ENCODE measurements around the gene CD1D.
"Not testable (repeated sequence)": the region's sequence is repeated elsewhere in the genome, so short reads cannot be mapped to it uniquely, and the experiment has no call there.

CD1D gene

DNA sequence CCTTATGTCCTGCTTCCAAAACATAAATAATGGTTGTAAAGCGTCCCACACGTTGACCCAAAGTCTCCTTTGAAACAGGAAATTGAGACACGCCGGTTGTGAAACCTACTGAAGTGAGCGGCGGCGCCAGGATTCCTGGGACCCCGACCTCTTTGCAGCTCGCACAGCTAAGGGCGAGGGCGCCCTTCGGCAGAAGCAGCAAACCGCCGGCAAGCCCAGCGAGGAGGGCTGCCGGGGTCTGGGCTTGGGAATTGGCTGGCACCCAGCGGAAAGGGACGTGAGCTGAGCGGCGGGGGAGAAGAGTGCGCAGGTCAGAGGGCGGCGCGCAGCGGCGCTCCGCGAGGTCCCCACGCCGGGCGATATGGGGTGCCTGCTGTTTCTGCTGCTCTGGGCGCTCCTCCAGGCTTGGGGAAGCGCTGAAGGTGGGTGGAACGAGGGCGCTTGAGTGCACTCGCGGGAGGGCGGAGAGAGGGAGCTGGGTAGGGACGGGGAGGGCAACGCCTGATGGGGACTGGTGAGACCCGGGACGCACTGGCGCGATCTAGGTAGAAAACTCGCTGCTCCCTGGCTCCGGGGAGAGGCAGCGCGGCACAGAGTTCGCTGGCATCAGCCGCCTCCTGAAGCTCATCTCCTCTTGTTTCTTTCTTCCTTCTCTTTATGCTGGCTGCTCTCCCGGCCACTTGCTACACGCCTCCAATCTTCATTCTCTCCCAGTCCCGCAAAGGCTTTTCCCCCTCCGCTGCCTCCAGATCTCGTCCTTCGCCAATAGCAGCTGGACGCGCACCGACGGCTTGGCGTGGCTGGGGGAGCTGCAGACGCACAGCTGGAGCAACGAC lies at the start of gene CD1D:
Gene CD1D (plus strand): TSS at position 155 of the 836 bp plus-strand sequence. CDS start 207 bp downstream, at position 362.
- DNase-seq, result peak; percentile 53 to 76

DNA sequence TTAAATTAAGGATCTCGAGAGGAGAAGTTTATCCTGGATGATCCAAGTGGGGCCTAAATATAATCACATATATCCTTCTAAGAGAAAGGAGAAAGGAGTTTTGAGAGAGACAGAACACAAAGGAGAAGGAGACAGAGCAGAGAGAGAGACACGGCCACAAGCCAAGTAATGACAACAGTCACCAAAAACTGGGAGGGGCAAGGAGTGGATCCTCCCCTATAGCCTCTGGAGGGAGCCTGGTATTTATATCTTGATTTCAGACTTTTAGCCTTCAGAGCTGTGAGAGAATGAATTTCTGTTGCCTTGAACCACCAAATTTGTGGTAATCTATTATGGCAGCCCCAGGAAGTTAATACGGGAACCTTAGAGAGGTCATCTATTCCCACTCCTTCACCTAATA lies 49.5 kb upstream of the CD1D start:
- DNase-seq, result no peak

- no peak for DNase-seq
Measured at GRCh38 chr1:158140764-158141192, 39.9 kb upstream of the CD1D start.

GRCh38 chr1:158145173-158145719 lies 35.4 kb upstream of the CD1D start:
- DNase-seq, result no peak

DNA sequence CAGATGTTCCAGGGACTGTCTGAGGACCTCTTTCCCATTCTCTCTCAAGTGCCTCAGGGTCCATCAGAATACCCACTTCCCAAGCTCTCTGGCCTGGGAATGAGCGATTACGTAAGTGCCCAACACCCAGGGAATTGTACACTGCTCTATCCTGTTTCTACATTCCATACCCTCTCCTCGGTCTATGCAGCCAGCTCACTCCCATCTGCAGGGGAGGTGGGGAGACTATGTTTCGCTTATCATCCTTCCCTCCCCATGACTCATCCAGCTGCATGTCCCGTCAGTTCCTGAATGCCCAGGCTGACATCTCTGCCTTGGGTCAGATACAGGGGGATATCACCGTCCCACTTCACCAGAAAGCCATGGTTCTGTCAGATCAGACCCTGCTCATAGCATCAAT lies 34.5 kb upstream of the CD1D start:
- DNase-seq, result no peak

DNA sequence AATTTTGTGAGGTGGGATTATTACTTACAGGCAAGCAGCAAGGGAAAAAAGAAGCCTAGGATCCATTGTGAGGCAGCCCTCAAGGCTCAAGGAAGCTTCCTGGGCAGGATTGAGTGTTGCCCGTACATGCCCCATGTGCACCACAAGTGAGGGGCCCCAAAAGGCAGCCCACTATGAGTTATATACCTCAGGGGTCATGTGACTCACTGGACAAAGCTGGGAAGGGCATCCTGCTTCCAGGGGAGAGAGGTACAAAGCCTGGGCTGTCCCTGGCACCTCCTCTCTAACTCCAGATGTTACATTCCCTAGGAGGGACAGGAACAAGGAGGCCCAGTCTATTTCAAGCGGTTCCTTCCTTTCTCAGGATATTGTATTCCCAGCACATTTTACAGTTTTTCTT lies 34.0 kb upstream of the CD1D start:
- no peak for DNase-seq

DNA sequence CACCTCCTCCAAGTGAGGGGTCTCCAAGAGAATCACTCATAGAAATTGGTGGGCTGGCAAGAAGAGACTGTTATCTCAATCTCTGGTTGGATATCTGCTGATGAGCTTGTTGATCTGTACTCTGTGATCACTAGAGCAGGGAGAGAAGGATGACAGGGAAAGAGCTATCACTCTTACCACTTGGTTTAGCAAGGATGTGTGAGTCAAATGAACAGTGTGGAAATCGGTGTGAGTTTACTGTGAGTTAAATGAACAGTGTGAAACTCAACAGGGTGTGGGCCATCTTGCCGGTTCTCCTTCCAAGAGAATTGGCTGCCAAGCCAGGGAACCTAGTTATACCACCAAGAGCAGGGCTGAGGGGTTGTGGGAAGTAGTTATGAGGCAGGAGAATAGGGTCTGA lies 33.3 kb upstream of the CD1D start:
- DNase-seq, result no peak

GRCh38 chr1:158147869-158148268 lies 32.8 kb upstream of the CD1D start:
- no peak for DNase-seq

GRCh38 chr1:158148468-158148867 lies 32.2 kb upstream of the CD1D start:
- DNase-seq, result peak; percentile 46 to 48

DNA sequence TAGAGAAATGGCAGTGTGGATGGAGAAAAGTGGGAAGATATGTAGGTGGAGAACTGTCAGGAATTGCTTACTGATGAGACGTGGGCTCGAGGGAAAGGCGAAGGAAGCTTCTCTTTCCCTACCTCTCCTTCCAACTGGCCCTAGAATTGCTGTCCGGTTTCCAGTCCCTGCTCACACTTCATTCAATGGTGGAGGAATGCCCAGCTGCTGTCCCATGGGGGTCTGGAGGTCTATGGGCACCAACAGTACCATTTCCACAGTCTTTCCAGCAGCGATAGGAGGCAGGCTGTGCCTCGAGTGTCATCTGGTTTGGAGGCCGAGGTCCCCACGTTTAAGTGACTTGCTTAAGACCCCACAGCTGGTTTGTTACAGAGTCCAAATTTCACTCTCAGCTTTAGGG lies 31.5 kb upstream of the CD1D start:
- no peak for DNase-seq

DNA sequence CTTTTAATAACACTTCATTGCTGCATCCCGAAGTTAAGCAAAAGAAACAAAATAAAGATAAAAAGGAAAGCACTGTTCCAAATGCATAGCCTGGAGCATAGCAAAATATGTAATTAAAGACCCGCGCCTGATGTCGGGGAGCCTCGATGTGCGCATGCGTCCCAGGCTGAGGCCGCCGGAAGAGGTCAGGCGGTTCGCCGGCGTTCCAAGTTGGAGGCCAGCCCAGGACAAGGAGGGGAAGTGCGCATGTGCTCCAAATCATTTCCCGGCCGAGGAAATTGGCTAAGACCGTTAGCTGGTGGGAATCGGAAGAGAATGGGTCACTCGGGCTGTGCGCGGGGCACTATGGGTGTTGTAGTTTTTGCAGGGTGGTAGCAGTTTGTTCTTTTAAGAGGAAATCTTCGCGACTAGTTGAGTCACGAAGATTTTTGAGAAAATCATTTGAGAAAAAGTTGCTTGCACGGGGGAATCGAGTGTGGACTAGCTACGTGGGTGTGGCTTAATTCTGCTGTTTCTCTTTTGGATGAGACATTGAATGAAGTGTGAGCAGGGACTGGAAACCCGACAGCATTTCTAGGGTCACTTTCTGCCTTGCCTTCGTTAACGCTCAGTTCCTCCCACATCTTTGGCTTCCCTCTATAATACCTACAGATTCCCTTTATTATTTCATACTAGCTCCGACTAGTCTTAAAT lies 31.0 kb upstream of the CD1D start:
- peak; percentile 72 to 78 for DNase-seq

- no peak for DNase-seq
Measured at GRCh38 chr1:158150523-158150922, 30.2 kb upstream of the CD1D start.

- no peak for DNase-seq
Measured at GRCh38 chr1:158153179-158153578, 27.5 kb upstream of the CD1D start.

DNA sequence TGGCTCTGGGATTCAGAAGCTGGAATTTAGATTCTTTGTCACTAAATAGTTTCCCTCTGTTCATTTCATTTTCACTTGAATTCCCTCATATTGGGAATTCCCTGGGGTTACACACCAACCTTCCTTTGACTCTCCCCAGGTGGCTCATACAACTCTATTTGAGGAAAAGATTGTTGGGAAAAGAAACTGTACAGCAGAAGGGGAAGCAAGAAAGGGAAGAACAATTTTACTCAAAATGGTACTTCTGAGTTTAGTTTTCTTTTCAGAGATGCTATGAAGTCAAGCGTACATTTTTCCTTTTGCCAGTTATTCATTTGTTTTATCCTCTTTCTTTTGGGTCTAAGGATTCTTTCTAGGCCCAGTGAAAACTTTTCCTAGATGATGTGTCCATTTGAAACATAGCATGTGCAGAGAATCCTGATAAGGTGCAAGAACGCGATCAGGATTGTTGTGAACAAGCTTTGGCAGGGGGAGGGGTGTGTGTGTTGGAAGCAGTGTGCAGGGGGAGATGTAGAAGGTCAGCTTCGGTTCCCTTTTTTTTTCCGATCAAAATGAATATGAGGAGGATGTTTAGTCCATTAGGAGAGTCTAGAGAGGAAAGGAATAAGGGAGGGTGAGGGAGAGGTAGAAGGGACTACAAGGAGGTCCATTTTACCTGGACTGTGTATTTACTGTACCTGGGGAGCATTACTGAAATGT lies 26.8 kb upstream of the CD1D start:
- DNase-seq, result no peak

DNA sequence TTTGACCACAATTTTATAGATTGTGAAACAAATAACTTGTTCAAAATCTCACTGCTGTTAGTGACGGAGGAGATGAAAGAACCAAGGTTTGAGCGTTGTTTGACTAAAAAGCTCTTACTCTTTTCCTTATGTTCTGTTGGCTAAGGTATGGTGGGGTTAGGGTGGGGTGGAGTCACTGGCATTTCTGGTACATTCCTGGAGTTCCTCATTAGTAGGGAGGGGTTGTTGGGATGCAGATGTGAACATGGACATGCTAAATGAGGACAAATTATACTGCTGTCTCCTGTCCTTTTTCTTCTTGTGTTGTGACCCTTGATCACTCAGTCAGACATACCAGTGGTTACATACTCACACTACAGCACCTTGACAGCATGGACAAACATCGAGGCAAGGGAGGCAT lies 26.2 kb upstream of the CD1D start:
- DNase-seq, result no peak

DNA sequence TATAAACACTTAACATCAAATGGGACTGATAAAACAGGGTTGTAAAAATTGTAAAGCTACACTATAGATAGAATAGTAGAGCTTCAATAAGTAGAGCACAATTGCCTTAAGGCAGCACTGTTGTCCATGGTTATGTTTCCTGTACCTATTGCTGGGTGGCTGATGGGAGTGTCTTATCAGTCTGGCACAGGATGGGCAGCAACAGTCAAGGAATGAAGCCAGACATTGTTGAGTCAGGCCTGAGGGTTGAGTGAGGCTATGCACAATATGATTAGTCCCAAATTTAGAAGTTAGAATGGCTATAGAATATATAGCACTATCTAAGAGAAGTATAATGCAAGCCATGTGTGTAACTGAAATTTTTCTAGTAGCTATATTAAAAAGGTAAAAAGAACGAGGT lies 25.0 kb upstream of the CD1D start:
- no peak for DNase-seq

DNA sequence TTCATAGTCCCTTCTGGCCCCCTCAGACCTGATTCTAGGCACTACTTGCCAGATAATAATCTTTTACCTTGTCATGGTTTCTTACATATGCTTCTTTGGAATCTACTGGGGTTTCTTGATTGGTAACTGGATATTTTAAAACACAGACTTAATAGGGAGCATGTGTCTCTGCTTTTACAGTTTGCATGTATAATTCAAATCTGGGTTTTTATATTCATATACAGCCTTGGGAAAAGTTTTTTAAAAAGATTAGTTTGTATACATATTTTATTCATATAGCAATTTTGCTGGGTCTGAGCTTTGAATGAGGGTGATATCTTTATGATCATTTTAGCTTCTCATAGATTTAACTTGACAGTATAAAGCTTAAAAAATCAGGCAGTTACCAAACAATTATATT lies 21.1 kb upstream of the CD1D start:
- no peak for DNase-seq

- no peak for DNase-seq
Measured at GRCh38 chr1:158161446-158161845, 19.2 kb upstream of the CD1D start.

- DNase-seq, result peak in 1 of 2 experiments; percentile 1
Measured at GRCh38 chr1:158163000-158163947, 17.4 kb upstream of the CD1D start.

DNA sequence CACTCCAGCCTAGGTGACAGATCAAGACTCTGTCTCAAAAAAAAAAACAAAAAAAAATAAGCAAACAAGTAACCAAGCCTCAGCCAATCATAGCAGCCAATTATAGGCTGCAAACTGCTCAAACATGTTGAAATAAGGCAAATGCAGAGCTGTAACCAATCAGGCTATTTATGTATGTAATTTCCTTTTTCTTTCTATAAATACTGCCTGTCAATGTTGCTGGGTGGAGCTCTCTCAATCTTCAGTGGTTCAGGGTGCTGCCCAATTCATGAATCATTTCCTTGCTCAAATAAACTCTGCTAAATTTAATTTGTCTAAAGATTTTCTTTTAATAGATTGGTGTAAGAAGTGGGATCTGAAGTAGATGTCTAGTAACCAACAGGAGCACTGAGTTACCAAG lies 11.6 kb upstream of the CD1D start:
- DNase-seq, result no peak

DNA sequence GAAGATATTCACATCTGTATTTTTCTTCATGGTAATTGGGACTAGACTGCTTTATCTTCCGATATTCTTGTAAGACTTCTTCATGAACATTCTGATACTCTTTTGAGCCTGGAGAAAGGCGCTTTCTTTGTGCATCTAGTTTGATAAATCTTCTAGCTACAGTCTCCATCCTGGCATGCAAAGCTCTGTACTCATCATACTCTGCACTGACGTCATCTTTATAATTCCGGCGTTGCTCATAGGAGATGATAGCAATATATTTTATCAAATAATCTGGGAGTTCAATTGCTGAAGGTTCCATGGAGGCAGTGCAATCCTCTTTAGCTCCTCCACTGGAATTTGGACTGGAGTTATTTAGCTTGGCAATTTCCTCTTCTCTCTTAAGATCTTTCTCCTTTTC lies 4.8 kb upstream of the CD1D start:
- not testable (repeated sequence) for DNase-seq

- DNase-seq, result no peak
Measured at GRCh38 chr1:158176399-158176798, 4.3 kb upstream of the CD1D start.
